ENCODE results near the gene DSE.

Gene DSE

GRCh38 chr6:116387374-116387773, 16.6 kb downstream of the DSE start:
- DNase-seq (ENCODE audit: low read depth in 2 of 2) = no peak

- DNase-seq (ENCODE audit: low read depth in 2 of 2) = no peak
Observed at GRCh38 chr6:116388924-116389323, 18.2 kb downstream of the DSE start.

DNA sequence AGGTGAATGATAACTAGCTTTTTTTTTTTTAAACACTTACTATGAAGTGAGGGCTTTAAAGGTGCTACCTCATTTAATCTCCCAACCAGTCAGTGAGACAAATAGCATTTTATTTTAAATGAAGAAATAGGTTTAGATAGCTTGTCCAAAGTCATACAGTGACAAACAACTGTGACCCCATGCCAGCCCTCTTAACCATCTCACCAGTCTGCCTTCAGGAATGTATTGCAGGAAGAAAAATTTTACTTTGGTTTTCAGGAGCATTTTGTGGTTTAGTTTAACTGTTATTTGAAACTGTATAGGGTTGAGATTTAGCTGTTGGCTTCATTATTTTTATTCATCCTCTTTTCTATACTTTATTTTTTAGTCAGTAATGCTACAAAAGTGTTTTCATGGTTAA, 18.6 kb downstream of the DSE start:
- no peak for DNase-seq (ENCODE audit: low read depth in 2 of 2)

DNA sequence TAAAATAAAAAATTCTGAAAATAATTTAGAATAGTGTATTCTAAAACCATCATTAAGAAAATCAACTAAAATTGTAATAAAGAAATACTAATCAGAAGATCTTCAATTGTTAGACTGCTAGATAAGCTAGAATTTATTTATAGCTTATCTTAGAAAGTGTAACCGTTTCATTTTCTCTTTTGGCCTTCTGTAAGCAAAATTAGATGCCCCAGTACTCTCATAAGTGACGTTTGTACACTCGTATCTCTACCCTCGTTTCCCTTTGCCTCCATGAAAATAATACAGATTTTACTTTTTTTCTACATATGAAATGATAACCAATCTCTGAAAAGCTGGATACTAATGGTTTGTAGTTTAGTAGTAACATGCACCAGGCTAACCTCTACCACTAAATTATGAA, 19.8 kb downstream of the DSE start:
- no peak for DNase-seq (ENCODE audit: low read depth in 2 of 2)

DNA sequence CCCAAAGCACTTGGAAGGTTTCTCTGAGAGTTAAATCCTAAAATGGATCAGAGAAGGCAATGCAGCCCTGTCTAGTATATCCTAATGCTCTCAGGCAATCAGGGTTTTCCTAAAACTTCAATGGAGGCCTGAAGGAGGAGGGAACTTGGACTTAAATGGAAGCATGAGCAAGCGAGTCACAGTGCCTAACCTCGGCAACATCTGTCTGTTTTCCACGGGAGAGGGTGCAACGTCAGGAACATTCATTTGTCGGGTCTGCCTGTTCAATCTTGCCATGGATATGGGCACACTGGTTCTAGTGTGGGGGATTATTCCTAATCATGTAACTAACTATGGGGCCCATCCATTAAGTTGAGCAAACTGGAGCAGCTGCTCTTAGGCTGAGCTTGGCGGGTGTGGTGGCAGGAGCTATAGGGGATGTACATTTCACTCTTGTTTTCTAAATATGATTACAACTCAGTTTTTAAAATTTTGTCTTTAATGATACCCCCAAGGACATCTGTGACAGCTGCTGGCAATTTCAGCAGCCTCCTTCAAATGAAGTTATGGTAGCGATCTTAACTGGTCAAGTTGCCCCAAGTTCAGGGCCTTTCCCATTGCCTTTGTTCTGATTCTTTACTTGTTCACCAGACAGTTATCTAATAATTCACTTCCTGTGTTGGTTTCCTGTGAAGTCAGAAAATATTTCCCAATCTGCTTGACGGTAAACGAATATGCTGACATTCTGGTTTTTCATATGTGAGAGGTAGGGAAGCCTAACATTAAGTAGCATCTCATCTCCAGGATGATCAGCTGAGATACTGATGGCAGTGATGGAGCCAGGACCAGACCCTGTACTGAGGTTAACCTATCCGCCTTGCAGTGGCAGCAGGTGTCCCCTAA, 21.6 kb downstream of the DSE start:
- no peak for DNase-seq (ENCODE audit: low read depth in 2 of 2)

GRCh38 chr6:116393430-116393829, 22.7 kb downstream of the DSE start:
- no peak for DNase-seq (ENCODE audit: low read depth in 2 of 2)

DNA sequence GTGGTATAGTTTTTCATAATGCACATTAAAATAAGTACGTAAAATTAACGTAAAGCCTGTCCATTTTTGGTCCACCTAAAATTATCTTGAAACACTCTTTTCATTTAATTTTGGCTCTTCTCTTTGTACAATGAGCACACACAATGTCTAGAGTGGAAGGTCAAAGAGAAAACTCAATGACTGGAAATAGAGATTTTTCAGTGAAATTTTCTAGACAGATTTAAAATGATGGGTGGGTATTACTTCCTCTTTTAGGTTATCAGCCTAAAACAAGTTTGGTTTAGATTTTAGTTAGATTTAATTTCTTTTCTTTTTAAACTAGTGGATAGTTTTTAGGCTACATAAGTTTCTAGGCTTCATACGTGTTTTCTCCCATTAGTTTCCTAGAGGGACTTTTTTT, 24.9 kb downstream of the DSE start:
- no peak for DNase-seq (ENCODE audit: low read depth in 2 of 2)

GRCh38 chr6:116396441-116396840, 25.7 kb downstream of the DSE start:
- DNase-seq (ENCODE audit: low read depth in 2 of 2) = no peak

DNA sequence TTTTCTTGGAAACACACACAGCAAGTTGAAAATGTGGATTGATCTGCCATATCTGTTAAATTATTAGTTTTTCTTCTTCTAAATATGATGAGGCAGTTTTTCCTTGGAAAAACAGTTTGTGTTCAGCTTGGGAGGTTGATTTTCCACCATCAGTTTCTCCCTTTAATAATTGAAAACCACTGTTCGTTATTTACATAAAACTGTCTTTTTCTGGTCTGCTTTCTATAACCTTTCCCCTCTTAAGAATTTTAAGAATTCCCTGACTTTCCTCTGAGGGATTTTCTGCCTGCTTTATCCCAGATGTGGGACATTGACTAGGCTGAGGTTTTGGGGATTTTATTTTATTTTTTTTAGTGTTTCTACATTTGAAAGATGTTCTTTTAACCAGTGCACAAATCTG, 27.2 kb downstream of the DSE start:
- DNase-seq (ENCODE audit: low read depth in 2 of 2) = no peak

DNA sequence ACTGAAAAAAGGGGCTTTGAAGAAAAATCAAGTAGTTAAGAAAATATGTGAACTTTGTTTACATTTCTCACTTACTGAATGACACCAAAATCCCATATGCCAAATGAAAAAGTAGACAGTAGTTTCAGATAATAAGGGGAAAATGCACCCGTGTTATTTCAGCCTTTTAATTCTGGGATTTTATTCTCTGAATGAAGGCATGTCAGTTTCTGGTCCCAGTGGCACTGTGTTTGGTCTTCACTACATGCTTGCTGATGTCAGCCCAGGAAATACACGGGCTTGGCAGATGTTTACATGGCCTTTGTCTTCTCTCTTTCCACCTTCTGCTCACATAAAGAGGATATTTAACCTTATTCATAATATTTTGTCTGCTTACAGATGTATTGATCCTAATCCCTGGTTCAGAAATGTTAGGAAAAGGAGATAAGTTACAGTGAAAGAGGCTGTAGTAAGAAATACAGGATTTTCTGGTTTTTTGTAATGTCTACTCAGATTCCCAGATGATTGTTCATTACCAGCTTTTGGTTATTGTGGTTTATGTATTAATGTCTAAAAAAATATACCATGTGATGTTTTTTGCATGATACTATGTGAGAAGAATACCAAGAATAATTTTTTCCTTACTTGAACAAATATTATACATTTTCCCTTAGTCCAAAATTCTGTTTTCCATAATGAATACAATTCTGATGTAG, 27.7 kb downstream of the DSE start:
- no peak for DNase-seq (ENCODE audit: low read depth in 2 of 2)

DNA sequence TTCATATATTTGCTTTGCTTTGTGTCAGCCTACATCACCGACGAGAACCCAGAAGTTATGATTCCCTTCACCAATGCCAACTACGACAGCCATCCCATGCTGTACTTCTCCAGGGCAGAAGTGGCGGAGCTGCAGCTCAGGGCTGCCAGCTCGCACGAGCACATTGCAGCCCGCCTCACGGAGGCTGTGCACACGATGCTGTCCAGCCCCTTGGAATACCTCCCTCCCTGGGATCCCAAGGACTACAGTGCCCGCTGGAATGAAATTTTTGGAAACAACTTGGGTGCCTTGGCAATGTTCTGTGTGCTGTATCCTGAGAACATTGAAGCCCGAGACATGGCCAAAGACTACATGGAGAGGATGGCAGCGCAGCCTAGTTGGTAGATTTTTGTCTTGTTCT, 28.5 kb downstream of the DSE start:
- no peak for DNase-seq (ENCODE audit: low read depth in 2 of 2)

DNA sequence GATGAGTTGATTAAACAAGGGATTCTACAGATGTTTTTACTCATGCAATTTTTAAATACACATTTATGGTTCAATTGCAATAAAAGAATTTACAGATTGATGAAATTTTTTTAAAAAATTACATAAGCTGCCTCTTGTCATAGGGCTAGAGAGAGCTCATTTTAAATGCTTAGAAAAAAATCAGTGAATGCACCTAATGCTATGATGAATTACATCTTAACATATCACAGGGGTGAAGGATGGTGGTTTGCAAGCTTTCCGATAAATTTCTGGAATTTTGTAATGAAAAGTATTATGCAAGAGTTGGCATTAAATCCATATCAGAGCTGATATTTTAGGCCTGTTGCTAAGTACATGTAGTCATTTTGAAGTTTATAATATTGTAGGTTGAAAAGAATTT, 29.6 kb downstream of the DSE start:
- DNase-seq (ENCODE audit: low read depth in 2 of 2) = no peak

- DNase-seq (ENCODE audit: low read depth in 2 of 2) = no peak
Observed at GRCh38 chr6:116402108-116402937, 31.6 kb downstream of the DSE start.

DNA sequence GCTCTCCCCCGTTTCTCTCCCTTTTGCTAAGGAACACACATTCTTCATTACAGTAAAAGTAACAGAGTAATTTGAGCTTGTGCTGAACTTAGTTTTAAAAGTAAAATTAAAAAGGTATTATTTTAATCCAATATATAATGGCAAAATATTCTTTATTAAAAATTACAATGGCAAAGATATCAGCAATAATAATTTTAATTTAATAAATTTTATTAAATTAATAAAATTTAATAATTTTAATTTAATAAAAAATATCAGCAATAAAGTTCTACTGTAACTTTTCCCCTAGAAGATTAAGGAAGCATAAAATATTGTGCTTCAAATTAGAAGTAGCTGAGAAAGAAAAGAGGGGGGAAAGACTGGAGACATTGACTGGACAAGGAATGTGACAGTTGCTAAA, 32.5 kb downstream of the DSE start:
- no peak for DNase-seq (ENCODE audit: low read depth in 2 of 2)

GRCh38 chr6:116404696-116405095, 33.9 kb downstream of the DSE start:
- DNase-seq (ENCODE audit: low read depth in 2 of 2) = no peak

- no peak for DNase-seq (ENCODE audit: low read depth in 2 of 2)
Observed at GRCh38 chr6:116405138-116405537, 34.4 kb downstream of the DSE start.

DNA sequence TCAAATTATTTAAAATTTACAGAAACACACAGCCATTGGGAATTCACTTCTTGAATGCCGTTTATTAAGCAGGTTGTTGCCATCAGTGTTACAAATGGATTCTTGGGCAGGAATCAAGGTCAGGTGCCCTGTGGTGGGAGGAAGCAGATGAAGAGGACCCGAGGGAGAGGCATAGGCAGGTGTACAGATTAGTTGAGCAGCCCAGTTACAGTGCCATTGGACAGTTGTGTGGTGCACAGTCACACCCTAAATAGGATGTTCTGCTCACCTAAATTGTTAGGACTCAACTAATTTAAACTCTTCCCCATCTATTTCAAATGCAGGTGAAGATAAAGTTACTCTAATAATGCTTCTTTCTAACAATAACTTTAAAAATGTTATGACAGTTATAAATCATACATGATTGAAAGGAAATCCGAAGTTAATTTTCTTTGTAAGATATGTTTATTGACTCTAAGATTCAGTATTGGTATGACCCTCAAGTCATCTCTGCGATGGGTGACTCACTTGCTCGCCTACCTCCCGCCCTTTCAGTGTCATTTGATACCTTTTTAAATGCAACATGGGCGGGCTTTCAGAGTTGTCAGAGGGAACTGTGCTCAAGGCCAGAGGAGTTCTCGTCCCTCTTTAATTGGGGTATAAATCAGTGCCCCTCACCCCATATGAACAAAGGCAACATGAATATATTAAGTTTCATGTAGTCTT, 35.1 kb downstream of the DSE start:
- DNase-seq (ENCODE audit: low read depth in 2 of 2) = no peak

DNA sequence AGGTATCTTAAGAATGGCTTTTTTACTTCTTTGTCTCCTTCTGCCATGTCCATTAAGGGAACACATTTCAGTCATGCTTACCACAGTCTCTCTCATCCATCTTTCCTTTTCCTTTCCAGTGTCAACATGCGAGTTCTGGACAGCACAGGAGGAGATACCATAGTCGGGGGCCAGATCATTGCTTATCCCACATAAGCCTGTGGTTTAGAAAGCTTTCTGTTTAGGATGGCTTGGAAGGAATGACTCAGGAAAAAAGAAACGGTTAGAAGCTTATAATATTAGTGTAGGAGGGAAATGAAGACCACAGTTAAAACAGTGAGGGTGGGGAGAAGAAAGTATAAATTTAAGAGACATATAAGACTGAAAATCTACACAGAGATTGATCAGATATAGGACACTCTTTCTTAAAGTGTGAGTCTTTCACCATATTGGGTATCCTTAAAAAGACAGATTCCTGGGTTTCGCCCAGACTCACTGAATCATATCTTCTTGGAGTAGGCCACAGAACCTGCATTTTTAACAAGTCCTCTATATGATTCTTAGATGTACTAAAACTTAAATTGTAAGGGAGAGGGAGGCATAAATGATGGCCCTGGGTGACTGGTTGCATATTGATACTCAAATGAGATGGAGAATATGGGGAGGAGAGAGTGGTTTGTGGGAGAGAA, 36.1 kb downstream of the DSE start:
- DNase-seq (ENCODE audit: low read depth in 2 of 2) = no peak

- DNase-seq (ENCODE audit: low read depth in 2 of 2) = no peak
Observed at GRCh38 chr6:116408491-116408890, 37.7 kb downstream of the DSE start.

DNA sequence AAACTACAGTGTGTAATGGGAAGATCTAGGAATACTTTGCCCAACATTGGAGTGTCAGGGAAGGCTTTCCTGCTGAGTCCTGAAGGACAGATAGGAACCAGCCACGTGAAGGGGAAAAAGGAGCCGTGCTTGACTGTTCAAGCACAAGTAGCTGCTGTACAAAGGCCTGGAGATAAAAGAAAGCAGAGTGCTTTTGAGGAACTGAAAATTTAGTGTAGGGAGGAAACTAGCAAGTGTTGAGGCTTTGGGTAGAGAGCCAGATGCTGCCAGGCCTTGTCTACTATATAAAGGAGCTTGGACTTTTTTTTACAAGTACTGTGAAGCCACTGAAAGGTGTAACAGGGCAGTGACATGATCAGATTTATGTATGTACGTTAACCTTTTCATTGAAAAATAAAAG, 39.0 kb downstream of the DSE start:
- DNase-seq (ENCODE audit: low read depth in 2 of 2) = no peak

DNA sequence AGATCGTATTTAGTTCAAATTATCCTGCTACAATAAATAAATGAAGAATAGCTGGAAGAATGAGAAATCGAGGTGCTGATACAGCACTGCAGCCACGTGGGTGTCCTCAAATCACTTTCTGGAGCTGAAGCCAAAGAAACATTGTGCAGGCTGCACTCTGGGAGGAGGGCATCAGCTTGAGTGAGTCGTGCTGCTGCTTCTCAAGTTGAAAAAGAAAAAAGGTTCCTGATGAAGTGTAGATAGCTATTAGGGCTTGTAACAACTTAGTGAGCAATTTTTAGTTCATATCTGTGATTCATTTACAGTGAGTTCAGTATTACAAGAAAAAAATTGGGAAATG, 40.5 kb downstream of the DSE start:
- DNase-seq (ENCODE audit: low read depth in 2 of 2) = no peak

Measured in stimulated activated CD4-positive, alpha-beta T cell treated with anti-CD3 and anti-CD28 coated beads, Interleukin-1b, Interleukin-23, amount 100 ng/mL, for 4 hours (primary cell).